Muscle of arm (tissue), 12 donors: ENCODE measurements around the gene PALD1. TPM values are rescaled to one million over a fixed set of nuclear protein-coding genes. Genes with fewer than 3 reads are reported as not detected.

Experiments used
- DNase-seq: peaks from one replicate; pipeline ENCODE4 v3.0.0-alpha.2; 2013
- polyA plus RNA-seq, 12 donors: library from polyadenylated mRNA; unstranded; fragments of 120-200 nt; gene quantifications; one replicate each; pipeline ENCODE4 v1.2.1, GENCODE V29; 2013; ENCODE audit not compliant: insufficient read length in 12 of 12

Gene PALD1
- polyA plus RNA-seq, 12 donors, result 10.7 to 17.9 (median 13.8) TPM; not detected in 1

GRCh38 chr10:70502406-70502805 lies 23.8 kb downstream of the PALD1 start:
- no peak for DNase-seq

- DNase-seq, result no peak
Observed at GRCh38 chr10:70503776-70504175, 25.2 kb downstream of the PALD1 start.

- DNase-seq, result no peak
Observed at GRCh38 chr10:70504521-70505358, 26.2 kb downstream of the PALD1 start.

- no peak for DNase-seq
Observed at GRCh38 chr10:70505908-70506307, 27.3 kb downstream of the PALD1 start.

- DNase-seq, result no peak
Observed at GRCh38 chr10:70507966-70508365, 29.4 kb downstream of the PALD1 start.

- DNase-seq, result peak; percentile 59
Observed at GRCh38 chr10:70508912-70509756, 30.6 kb downstream of the PALD1 start.

- no peak for DNase-seq
Observed at GRCh38 chr10:70509757-70510147, 31.2 kb downstream of the PALD1 start.

GRCh38 chr10:70510453-70510852 lies 31.9 kb downstream of the PALD1 start:
- no peak for DNase-seq

- no peak for DNase-seq
Observed at GRCh38 chr10:70510904-70511303, 32.3 kb downstream of the PALD1 start.

GRCh38 chr10:70512149-70512639 lies 33.6 kb downstream of the PALD1 start:
- DNase-seq, result no peak

GRCh38 chr10:70513848-70514309 lies 35.3 kb downstream of the PALD1 start:
- no peak for DNase-seq

- DNase-seq, result no peak
Observed at GRCh38 chr10:70514591-70514990, 36.0 kb downstream of the PALD1 start.

GRCh38 chr10:70515035-70515667 lies 36.6 kb downstream of the PALD1 start:
- DNase-seq, result no peak

GRCh38 chr10:70518695-70519094 lies 40.1 kb downstream of the PALD1 start:
- no peak for DNase-seq

- no peak for DNase-seq
Observed at GRCh38 chr10:70523057-70523456, 44.5 kb downstream of the PALD1 start.

GRCh38 chr10:70523549-70523948 lies 45.0 kb downstream of the PALD1 start:
- DNase-seq, result no peak

GRCh38 chr10:70528314-70528713 lies 49.7 kb downstream of the PALD1 start:
- no peak for DNase-seq

GRCh38 chr10:70528741-70529362 lies 50.3 kb downstream of the PALD1 start:
- no peak for DNase-seq

GRCh38 chr10:70529848-70530247 lies 51.3 kb downstream of the PALD1 start:
- DNase-seq, result no peak

- no peak for DNase-seq
Observed at GRCh38 chr10:70530315-70530714, 51.7 kb downstream of the PALD1 start.

- DNase-seq, result no peak
Observed at GRCh38 chr10:70532554-70533188, 54.1 kb downstream of the PALD1 start.
